H1 (cell line): ENCODE results near the gene NLRX1. TPM values are rescaled to one million over a fixed set of nuclear protein-coding genes. Genes with fewer than 3 reads are reported as not detected.

Source experiments
- CTCF ChIA-PET: fragments of 300-600 bp; sonication (Branson Sonifier 250); formaldehyde crosslinking; loops from one replicate; lab custom pipeline; 2021; ENCODE audit not compliant: partially characterized antibody; lab: Charles Lee
- POLR2A ChIA-PET: fragments of 300-600 bp; sonication (Branson Sonifier 250); formaldehyde crosslinking; loops from one replicate; lab custom pipeline; 2021; ENCODE audit warnings: inconsistent platforms; ENCODE audit not compliant: partially characterized antibody; lab: Charles Lee
- DNase-seq, 2 experiments: peaks; one replicate each; pipeline versions ENCODE4 v3.0.0 to v3.0.0-alpha.2; 2010 to 2022; ENCODE audit warnings: low spot score in 2 of 2, low read depth in 1 of 2, mixed read lengths in 1 of 2
- FAIRE-seq: peaks from 2 replicates; lab custom pipeline; 2011; peaks lifted over from hg19 to GRCh38; lab: Jason Lieb, UNC
- H2AFZ ChIP-seq: 2 replicates; pipeline ENCODE4 v1.8.1; 2012; ENCODE audit warnings: low read length, inconsistent platforms
- H2AK5ac ChIP-seq: 2 replicates; pipeline ENCODE4 v1.6.1; 2013; ENCODE audit warnings: low read depth, low read length
- H2BK120ac ChIP-seq: replicated peaks from 2 replicates; pipeline ENCODE3; 2013; ENCODE audit warnings: low read depth, low read length, inconsistent platforms
- H2BK12ac ChIP-seq: 2 replicates; pipeline ENCODE4 v1.6.1; 2013; ENCODE audit warnings: low read depth, low read length
- H2BK15ac ChIP-seq: 2 replicates; pipeline ENCODE4 v1.6.1; 2013; ENCODE audit warnings: low read length
- H2BK20ac ChIP-seq: 2 replicates; pipeline ENCODE4 v1.6.1; 2013; ENCODE audit warnings: low read length
- H2BK5ac ChIP-seq: 2 replicates; pipeline ENCODE4 v1.6.1; 2013; ENCODE audit warnings: low read depth, low read length
- H3K14ac ChIP-seq: 2 replicates; pipeline ENCODE4 v1.6.1; 2013; ENCODE audit warnings: inconsistent platforms; ENCODE audit not compliant: insufficient read length
- H3K18ac ChIP-seq: 2 replicates; pipeline ENCODE4 v1.6.1; 2013; ENCODE audit warnings: low read length; ENCODE audit errors: extremely low read depth
- H3K23ac ChIP-seq: 2 replicates; pipeline ENCODE4 v1.6.1; 2013; ENCODE audit warnings: inconsistent platforms; ENCODE audit not compliant: insufficient read length
- H3K23me2 ChIP-seq: 2 replicates; pipeline ENCODE4 v1.6.1; 2013; ENCODE audit warnings: low read depth, low read length
- H3K27ac ChIP-seq: 2 replicates; pipeline ENCODE4 v1.6.1; 2011; ENCODE audit warnings: low read depth, low read length, inconsistent platforms
- H3K27me3 ChIP-seq, 4 experiments: replicated peaks in 1 of 4; 1 replicate in 1 of 4; 2 replicates in 3 of 4; pipeline versions ENCODE4 v1.6.1 to v1.8.1; 2011 to 2013; ENCODE audit warnings: low read length in 3 of 4, mild to moderate bottlenecking in 3 of 4, inconsistent platforms in 2 of 4, mixed read lengths in 2 of 4, moderate library complexity in 1 of 4; ENCODE audit not compliant: control insufficient read depth in 3 of 4, insufficient read depth in 3 of 4; ENCODE audit errors: extremely low read depth in 1 of 4
- H3K36me3 ChIP-seq, 4 experiments: 2 replicates each; pipeline versions ENCODE4 v1.6.1 to v1.8.1; 2011 to 2013; ENCODE audit warnings: mild to moderate bottlenecking in 4 of 4, low read length in 3 of 4, moderate library complexity in 2 of 4, control low read depth in 1 of 4, inconsistent platforms in 1 of 4; ENCODE audit not compliant: insufficient read depth in 4 of 4, control insufficient read depth in 2 of 4
- H3K4ac ChIP-seq: replicated peaks from 2 replicates; pipeline ENCODE3; 2013; ENCODE audit warnings: low read length, low read depth, mixed read lengths, inconsistent platforms; ENCODE audit not compliant: insufficient read length
- H3K4me1 ChIP-seq, 4 experiments: replicated peaks in 1 of 4; 1 replicate in 1 of 4; 2 replicates in 3 of 4; pipeline versions ENCODE4 v1.6.1 to v1.8.1; 2011 to 2013; ENCODE audit warnings: low read length in 3 of 4, inconsistent platforms in 2 of 4, mixed read lengths in 1 of 4; ENCODE audit not compliant: insufficient read depth in 4 of 4, control insufficient read depth in 3 of 4
- H3K4me2 ChIP-seq, 2 experiments: 2 replicates each; pipeline versions ENCODE4 v1.6.1 to v1.8.1; 2011 to 2013; ENCODE audit warnings: low read depth in 2 of 2, low read length in 2 of 2, control low read depth in 1 of 2, inconsistent platforms in 1 of 2, mild to moderate bottlenecking in 1 of 2; ENCODE audit not compliant: insufficient read depth in 1 of 2
- H3K4me3 ChIP-seq, 4 experiments: fragments of 200-600, 300-600 bp in 1 of 4; sonication (generic), shearing (Covaris generic), sonication (Bioruptor Twin) in 1 of 4; 2 replicates each; pipeline versions ENCODE4 v1.5.1 to v1.8.1; 2011 to 2016; ENCODE audit warnings: low read length in 4 of 4, low read depth in 3 of 4, control low read depth in 2 of 4, inconsistent platforms in 2 of 4, mild to moderate bottlenecking in 2 of 4, mixed read lengths in 1 of 4, moderate library complexity in 1 of 4; ENCODE audit not compliant: insufficient read depth in 2 of 4; ENCODE audit errors: extremely low read depth in 1 of 4
- H3K56ac ChIP-seq: replicated peaks from 2 replicates; pipeline ENCODE3; 2013; ENCODE audit warnings: low read depth, mild to moderate bottlenecking, mixed read lengths, low read length, inconsistent platforms; ENCODE audit not compliant: insufficient read length
- H3K79me1 ChIP-seq: 2 replicates; pipeline ENCODE4 v1.6.1; 2013; ENCODE audit warnings: low read depth, low read length, control low read depth
- H3K79me2 ChIP-seq, 2 experiments: 2 replicates each; pipeline versions ENCODE4 v1.6.1 to v1.8.1; 2012 to 2013; ENCODE audit warnings: low read length in 2 of 2, mild to moderate bottlenecking in 2 of 2, inconsistent platforms in 1 of 2; ENCODE audit not compliant: insufficient read depth in 2 of 2, control insufficient read depth in 1 of 2
- H3K9ac ChIP-seq, 4 experiments: replicated peaks in 1 of 4; 1 replicate in 1 of 4; 2 replicates in 3 of 4; pipeline versions ENCODE4 v1.6.1 to v1.8.1; 2011 to 2013; ENCODE audit warnings: low read depth in 3 of 4, low read length in 3 of 4, control low read depth in 2 of 4, mild to moderate bottlenecking in 2 of 4, moderate library complexity in 2 of 4, inconsistent platforms in 1 of 4; ENCODE audit errors: extremely low read depth in 1 of 4
- H3K9me3 ChIP-seq, 2 experiments: 2 replicates each; pipeline versions ENCODE4 v1.6.1 to v1.8.1; 2012 to 2013; ENCODE audit warnings: mild to moderate bottlenecking in 2 of 2, moderate library complexity in 2 of 2, control low read depth in 1 of 2, inconsistent platforms in 1 of 2, low read depth in 1 of 2, low read length in 1 of 2, mixed read lengths in 1 of 2; ENCODE audit not compliant: insufficient read depth in 2 of 2
- H4K20me1 ChIP-seq, 2 experiments: replicated peaks in 1 of 2; 2 replicates each; pipeline versions ENCODE3 to v1.8.1; 2011 to 2013; ENCODE audit warnings: inconsistent platforms in 2 of 2, low read length in 2 of 2, mild to moderate bottlenecking in 1 of 2; ENCODE audit not compliant: insufficient read depth in 2 of 2, control insufficient read depth in 1 of 2
- H4K5ac ChIP-seq: 2 replicates; pipeline ENCODE4 v1.6.1; 2013; ENCODE audit warnings: low read length, low read depth, mixed read lengths, inconsistent platforms; ENCODE audit not compliant: insufficient read length
- H4K8ac ChIP-seq: 2 replicates; pipeline ENCODE4 v1.8.0; 2013; ENCODE audit warnings: mild to moderate bottlenecking, moderate library complexity, low read length, inconsistent platforms; ENCODE audit not compliant: insufficient read depth; ENCODE audit errors: extremely low read depth
- H4K91ac ChIP-seq: replicated peaks from 2 replicates; pipeline ENCODE3; 2013; ENCODE audit warnings: low read length, mixed read lengths, inconsistent platforms; ENCODE audit not compliant: insufficient read length
- ASH2L ChIP-seq: fragments of 200-600, 300-600 bp; sonication (generic); IDR thresholded peaks from one replicate; pipeline ENCODE4 v1.7.1; 2017; ENCODE audit warnings: low read length
- CTCF ChIP-seq, 3 experiments: IDR thresholded peaks; 1 replicate in 2 of 3; 2 replicates in 1 of 3; pipeline versions ENCODE4 v1.5.1 to v1.6.1; 2011; ENCODE audit warnings: low read length in 3 of 3, mild to moderate bottlenecking in 3 of 3, inconsistent platforms in 2 of 3, low read depth in 1 of 3, moderate library complexity in 1 of 3; ENCODE audit not compliant: insufficient read depth in 1 of 3; ENCODE audit errors: control extremely low read depth in 1 of 3
- NRF1 ChIP-seq: IDR thresholded peaks from 2 replicates; pipeline ENCODE4 v1.6.1; 2011; ENCODE audit warnings: mild to moderate bottlenecking, low read depth, low read length, improper control_type of control experiment
- RAD21 ChIP-seq, 2 experiments: IDR thresholded peaks in 1 of 2; conservative IDR thresholded peaks in 1 of 2; 2 replicates each; pipeline ENCODE4 v1.6.1; 2011; ENCODE audit warnings: low read depth in 2 of 2, low read length in 2 of 2, improper control_type of control experiment in 1 of 2, inconsistent platforms in 1 of 2, mild to moderate bottlenecking in 1 of 2, moderate library complexity in 1 of 2
- WGBS, 2 experiments: shearing (Covaris generic) in 1 of 2; methylation state at CpG; one replicate each; pipeline versions ENCODE4 v1.1.6 to v1.1.7; 2013 to 2015; ENCODE audit warnings: low lambda C conversion rate in 2 of 2, mixed read lengths in 2 of 2, inconsistent platforms in 1 of 2, low coverage in 1 of 2, missing lambda C conversion rate in 1 of 2; ENCODE audit not compliant: insufficient replicate concordance in 2 of 2, insufficient coverage in 1 of 2, insufficient read length in 1 of 2; ENCODE audit errors: extremely low coverage in 1 of 2, missing lambda C conversion rate in 1 of 2; 5-methylcytosine and 5-hydroxymethylcytosine counted together
- polyA plus RNA-seq, 7 experiments: library from polyadenylated mRNA; depleted of rRNA in 3 of 7; stranded (reverse) in 5 of 7; unstranded in 2 of 7; fragments of >200 nt in 5 of 7; fragments of 200-250 nt in 2 of 7; gene quantifications; 1 replicate in 5 of 7; 2 replicates in 1 of 7; 4 replicates in 1 of 7; pipeline versions ENCODE4 v1.2.1 to v1.2.3, GENCODE V29; 2011 to 2013; ENCODE audit warnings: missing spikeins in 2 of 7, mixed read lengths in 2 of 7
- total RNA-seq: library from RNA; stranded (reverse); fragmentation: NEBNext Ultra II Directional; extraction: Animal tissue kit (Norgen Biotek cat#: 25700); gene quantifications from 2 replicates; pipeline ENCODE4 v1.2.1, GENCODE V29; 2021

Gene NLRX1
- total and polyA plus RNA-seq, 2 of the 8 experiments (the other 6 are each of a cell fraction or from before 2014, with no cell fraction given): 13.2 to 18.6 TPM

GRCh38 chr11:119134389-119134978 lies 34.0 kb upstream of the NLRX1 start:
- Histone ChIP-seq H4K20me1 (peaks cover 0 to 5% of the 10 kb centered on the region in 2 experiments), H4K8ac (no peak overlapping the region), H4K5ac (no peak overlapping the region), H2BK12ac (no peak overlapping the region), H3K23ac (no peak overlapping the region), H3K14ac (no peak overlapping the region), H3K4me2 (no peak overlapping the region), H2AFZ (no peak overlapping the region), H3K27ac (no peak overlapping the region), H3K18ac (no peak overlapping the region), H2BK15ac (no peak overlapping the region), H3K4ac (no peak overlapping the region), H3K79me2 (no peaks in the 10 kb centered on the region), H3K23me2 (no peaks in the 10 kb centered on the region), H3K9me3 (no peaks in the 10 kb centered on the region), H3K79me1 (no peaks in the 10 kb centered on the region), H3K4me3 (no peak overlapping the region), H2BK120ac (no peak overlapping the region), H2BK5ac (no peak overlapping the region), H3K56ac (no peak overlapping the region), H2AK5ac (no peak overlapping the region), H3K9ac (no peak overlapping the region), H2BK20ac (no peak overlapping the region), H4K91ac (no peak overlapping the region), H3K4me1 (no peaks in the 10 kb centered on the region), H3K27me3 (no peaks in the 10 kb centered on the region), H3K36me3 (peaks cover 23 to 37% (median 28%) of the 10 kb centered on the region in 4 experiments)
- ChIA-PET POLR2A (interaction anchor here (0.8 to 2.0 kb wide), 11 partner anchors 8 to 116 kb away, joined by 3 to 7 read pairs (median 4); partner anchors contain the start of genes C2CD2L, DPAGT1, HINFP and NLRX1), CTCF (interaction anchor here (0.7 to 5.9 kb wide), 28 partner anchors 9 to 269 kb away, joined by 3 to 33 read pairs (median 5); partner anchors contain the start of gene ABCG4)
- FAIRE-seq (no peak), DNase-seq (peak in 1 of 2 experiments; percentile 61)
- 86% methylated on average over 4 of the region's 4 CpGs; no CpG with 5 or more reads in 1 of the 2 experiments for WGBS, 2 experiments
- TF ChIP-seq NRF1 (no peak), ASH2L (no peak), RAD21 (IDR thresholded peaks at IDR 0.05 in 1 of 2, conservative IDR thresholded peaks at IDR 0.05 in 1 of 2; ENCODE audit: low read depth in 2 of 2, low read length in 2 of 2) (peak; percentile 31 to 42; a peak in 2 of 4 replicates), CTCF (IDR thresholded peaks at IDR 0.05; ENCODE audit: control extremely low read depth in 1 of 3, insufficient read depth in 1 of 3, low read depth in 1 of 3, low read length in 3 of 3) (peak; percentile 62 to 83 (median 82))
